Measurements from ENCODE around the gene TMEM132A. TPM values are rescaled to one million over a fixed set of nuclear protein-coding genes. Genes with fewer than 3 reads are reported as not detected.

Gene TMEM132A
- total RNA-seq, 1 donor, result 40.6 TPM

DNA sequence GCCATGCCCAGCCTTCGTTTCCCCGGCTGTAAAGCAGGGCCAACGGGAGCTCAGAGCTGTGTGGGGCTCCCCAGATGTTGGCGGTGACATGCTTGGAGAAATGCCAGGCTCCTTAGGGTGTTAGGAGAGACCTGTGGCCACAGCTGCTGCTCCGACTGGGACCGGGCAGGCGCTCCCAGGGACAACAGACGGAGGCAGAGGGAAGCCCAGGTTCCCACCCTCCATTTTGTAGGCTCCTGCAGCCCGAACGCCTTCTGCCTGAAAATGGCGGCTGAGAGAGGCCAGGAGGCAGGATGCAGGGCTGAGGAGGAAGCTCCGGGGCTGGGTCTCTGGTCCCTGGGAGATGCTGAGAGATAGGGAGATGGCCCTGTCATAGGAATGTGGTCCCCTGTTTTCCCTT is 57.3 kb downstream of the TMEM132A start:
- TF ChIP-seq, protein P1, sequence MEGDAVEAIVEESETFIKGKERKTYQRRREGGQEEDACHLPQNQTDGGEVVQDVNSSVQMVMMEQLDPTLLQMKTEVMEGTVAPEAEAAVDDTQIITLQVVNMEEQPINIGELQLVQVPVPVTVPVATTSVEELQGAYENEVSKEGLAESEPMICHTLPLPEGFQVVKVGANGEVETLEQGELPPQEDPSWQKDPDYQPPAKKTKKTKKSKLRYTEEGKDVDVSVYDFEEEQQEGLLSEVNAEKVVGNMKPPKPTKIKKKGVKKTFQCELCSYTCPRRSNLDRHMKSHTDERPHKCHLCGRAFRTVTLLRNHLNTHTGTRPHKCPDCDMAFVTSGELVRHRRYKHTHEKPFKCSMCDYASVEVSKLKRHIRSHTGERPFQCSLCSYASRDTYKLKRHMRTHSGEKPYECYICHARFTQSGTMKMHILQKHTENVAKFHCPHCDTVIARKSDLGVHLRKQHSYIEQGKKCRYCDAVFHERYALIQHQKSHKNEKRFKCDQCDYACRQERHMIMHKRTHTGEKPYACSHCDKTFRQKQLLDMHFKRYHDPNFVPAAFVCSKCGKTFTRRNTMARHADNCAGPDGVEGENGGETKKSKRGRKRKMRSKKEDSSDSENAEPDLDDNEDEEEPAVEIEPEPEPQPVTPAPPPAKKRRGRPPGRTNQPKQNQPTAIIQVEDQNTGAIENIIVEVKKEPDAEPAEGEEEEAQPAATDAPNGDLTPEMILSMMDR (IDR thresholded peaks at IDR 0.05; ENCODE audit: insufficient read depth, low read depth, low read length), result no peak
- no peak for DNase-seq (ENCODE audit: low read depth)
- no peak overlapping the region for H3K4me3 ChIP-seq (ENCODE audit: low read depth, low read length)

DNA sequence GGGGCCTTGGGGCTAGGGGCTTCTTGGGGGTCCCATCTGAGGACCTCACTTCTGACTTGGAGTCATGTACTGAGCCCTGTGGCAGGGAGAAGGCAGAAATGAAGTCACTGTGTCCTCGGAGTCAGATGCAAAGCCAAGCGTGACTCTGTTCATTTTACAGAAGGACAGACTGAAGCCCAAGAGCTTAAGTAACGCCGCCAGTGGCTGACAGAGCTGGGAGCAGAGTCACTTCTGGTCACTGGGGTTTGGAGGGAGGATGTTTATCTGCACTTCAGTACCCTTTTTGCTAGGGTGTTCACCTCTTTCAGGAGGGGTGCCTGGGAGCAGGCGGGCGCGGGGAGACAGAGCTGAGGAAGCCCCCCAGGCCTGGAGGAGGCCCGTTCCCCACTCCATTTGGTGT is 57.9 kb downstream of the TMEM132A start:
- no peak overlapping the region for H3K4me3 ChIP-seq (ENCODE audit: low read depth, low read length)
- no peak for DNase-seq (ENCODE audit: low read depth)
- TF ChIP-seq, protein P1 (IDR thresholded peaks at IDR 0.05; ENCODE audit: insufficient read depth, low read depth, low read length), result no peak

DNA sequence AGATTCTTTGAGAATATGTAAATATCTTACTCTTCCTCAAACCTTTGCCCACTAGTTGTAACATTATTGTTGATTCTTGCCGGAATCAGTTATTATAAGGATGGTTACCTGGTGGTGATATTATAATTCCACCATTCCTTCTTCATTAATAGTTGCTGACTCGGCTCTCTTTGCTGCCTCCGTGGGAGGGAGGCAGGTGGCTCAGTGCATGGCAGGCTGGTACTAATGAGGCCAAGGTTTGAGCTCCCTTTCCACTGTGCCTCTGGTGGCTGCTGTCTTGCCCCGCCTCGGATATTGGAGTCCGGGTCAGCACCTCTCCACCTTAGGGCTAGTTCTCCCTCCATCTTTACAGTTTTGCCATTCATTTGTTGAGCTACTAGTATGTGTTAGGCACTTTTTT is 59.9 kb downstream of the TMEM132A start:
- no peak for DNase-seq (ENCODE audit: low read depth)
- H3K4me3 ChIP-seq (ENCODE audit: low read depth, low read length), result no peak overlapping the region
- TF ChIP-seq, protein P1 (IDR thresholded peaks at IDR 0.05; ENCODE audit: insufficient read depth, low read depth, low read length), result no peak

DNA sequence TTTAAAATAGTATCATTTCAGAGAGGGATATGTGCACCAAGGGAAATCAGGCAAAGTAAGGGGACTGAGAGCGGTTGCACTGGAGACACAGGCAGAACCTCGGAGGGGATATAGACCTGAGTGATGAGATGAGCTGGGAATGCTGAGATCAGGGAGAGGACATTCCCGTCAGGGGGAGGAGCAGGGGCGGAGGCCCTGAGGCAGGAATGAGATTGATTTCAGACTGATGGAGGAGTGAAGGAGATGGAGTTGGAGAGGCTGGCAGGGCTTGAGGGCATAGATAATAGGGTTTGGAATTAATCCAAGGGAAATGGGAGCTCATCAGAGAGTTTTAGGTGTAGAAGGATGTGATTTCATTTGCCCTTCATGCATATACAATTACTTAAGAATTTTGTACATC is 60.4 kb downstream of the TMEM132A start:
- TF ChIP-seq, protein P1 (IDR thresholded peaks at IDR 0.05; ENCODE audit: insufficient read depth, low read depth, low read length), result no peak
- H3K4me3 ChIP-seq (ENCODE audit: low read depth, low read length), result no peak overlapping the region
- no peak for DNase-seq (ENCODE audit: low read depth)

DNA sequence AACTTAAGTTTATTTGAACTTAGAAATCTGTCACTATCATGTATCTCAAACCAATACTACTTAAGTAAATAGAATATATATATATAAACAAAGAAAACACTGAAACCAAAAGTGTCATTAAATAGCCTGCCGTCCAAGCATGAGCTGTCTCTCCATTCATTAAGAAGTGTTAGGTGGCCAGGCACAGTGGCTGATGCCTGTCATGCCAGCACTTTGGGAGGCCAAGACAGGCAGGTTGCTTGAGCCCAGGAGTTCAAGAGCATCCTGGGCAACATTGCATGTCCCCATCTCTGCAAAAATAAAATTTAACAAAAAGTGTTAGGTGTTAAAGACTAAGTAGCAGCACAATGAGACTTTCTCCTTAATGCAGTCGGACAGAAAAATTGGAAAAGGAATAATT is 61.2 kb downstream of the TMEM132A start:
- DNase-seq (ENCODE audit: low read depth), result no peak
- TF ChIP-seq, protein P1 (IDR thresholded peaks at IDR 0.05; ENCODE audit: insufficient read depth, low read depth, low read length), result no peak
- no peak overlapping the region for H3K4me3 ChIP-seq (ENCODE audit: low read depth, low read length)

DNA sequence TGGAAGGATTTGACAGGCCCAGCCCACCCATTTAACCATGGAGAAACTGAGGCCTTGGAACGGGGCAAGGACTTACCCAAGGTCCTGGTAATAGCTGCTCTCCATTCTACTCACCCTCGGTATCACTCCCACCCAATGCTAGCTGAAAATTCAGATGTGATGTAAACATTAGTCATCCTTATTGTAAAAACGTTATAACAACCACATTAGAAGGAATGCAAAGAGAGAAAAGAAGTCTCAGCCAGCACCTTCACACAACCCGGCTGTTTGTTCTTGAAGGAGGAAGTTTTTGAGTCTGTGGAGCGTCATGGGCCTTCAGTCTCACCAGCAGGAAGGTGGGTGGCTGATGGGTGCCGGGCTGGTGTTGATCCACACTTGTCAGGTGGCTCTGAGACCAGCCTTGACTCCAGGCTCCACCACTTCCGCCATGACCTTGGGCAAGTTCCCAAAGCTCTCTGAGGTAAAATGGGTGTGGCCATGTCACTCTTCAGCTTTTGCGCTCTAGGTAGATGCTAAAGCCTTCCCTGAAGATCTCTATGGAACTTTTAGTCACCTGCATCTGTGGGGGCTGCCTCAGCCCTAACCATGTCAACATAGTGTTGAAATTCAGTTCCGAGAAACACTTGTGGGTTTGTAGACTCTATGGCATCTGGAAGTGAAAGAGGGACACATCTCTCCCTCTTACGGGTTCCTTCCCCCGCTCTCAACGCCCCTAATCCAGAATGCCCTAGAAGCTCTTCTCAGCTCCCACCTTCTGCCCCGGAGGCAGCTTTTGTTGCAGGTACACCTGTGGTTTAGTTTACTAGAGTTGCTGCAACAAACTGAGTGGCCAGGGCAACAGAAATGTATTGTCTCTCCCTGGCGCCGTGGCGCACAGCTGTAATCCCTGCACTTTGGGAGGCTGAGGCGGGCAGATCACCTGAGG is 62.0 kb downstream of the TMEM132A start:
- TF ChIP-seq, protein P1 (IDR thresholded peaks at IDR 0.05; ENCODE audit: insufficient read depth, low read depth, low read length), result no peak
- no peak for DNase-seq (ENCODE audit: low read depth)

More for the DNA sequence above, 62.0 kb downstream of the TMEM132A start:
- H3K4me3 ChIP-seq (ENCODE audit: low read depth, low read length), result no peak overlapping the region

Small RNA genes within 50 kb of the gene (small RNA-seq; reads per million reads assigned to genes)
- gene RNU6-933P, result not detected

Other genes starting within 250 kb of the TMEM132A start
- under 0.01 TPM in 1 of 2 replicates, not detected in the other for gene MS4A8, start 224.8 kb upstream of the TMEM132A start, total RNA-seq
- not detected in 2 replicates for gene MS4A18, start 199.7 kb upstream of the TMEM132A start, total RNA-seq
- not detected in 2 replicates for gene MS4A15, start 167.6 kb upstream of the TMEM132A start, total RNA-seq
- gene MS4A10, start 139.1 kb upstream of the TMEM132A start, total RNA-seq, result not detected in 2 replicates
- 11.2 and 13.5 TPM in 2 replicates for gene CCDC86, start 82.3 kb upstream of the TMEM132A start, total RNA-seq
- gene PTGDR2, start 68.5 kb upstream of the TMEM132A start, total RNA-seq, result under 0.01 TPM in 1 of 2 replicates, not detected in the other
- gene ZP1, start 56.9 kb upstream of the TMEM132A start, total RNA-seq, result not detected in 2 replicates
- gene PRPF19, start 17.9 kb upstream of the TMEM132A start, total RNA-seq, result 40.9 and 41.5 TPM in 2 replicates
- gene TMEM109, start 10.3 kb upstream of the TMEM132A start, total RNA-seq, result 28.9 and 38.3 TPM in 2 replicates
- 13.0 and 15.5 TPM in 2 replicates for gene SLC15A3, start 27.7 kb downstream of the TMEM132A start, total RNA-seq
- not detected in 2 replicates for gene CD6, start 47.2 kb downstream of the TMEM132A start, total RNA-seq
- gene CD5, start 178.0 kb downstream of the TMEM132A start, total RNA-seq, result not detected in 2 replicates
- 15.1 and 15.5 TPM in 2 replicates for gene VPS37C, start 237.0 kb downstream of the TMEM132A start, total RNA-seq

Measured in fibroblast of villous mesenchyme (primary cell).